ENCODE results near the gene B3GALT5.
"Not testable (repeated sequence)": the region's sequence is repeated elsewhere in the genome, so short reads cannot be mapped to it uniquely, and the experiment has no call there.

B3GALT5 gene

GRCh38 chr21:39675993-39676661 is 63.4 kb downstream of the B3GALT5 start:
- peaks cover 4% of the 10 kb centered on the region for H3K27me3 Mint-ChIP-seq
- H3K36me3 Mint-ChIP-seq (ENCODE audit: low read depth), result no peaks in the 10 kb centered on the region
- H3K4me3 Mint-ChIP-seq, result no peak overlapping the region
- no peaks in the 10 kb centered on the region for H3K9me3 Mint-ChIP-seq
- no peaks in the 10 kb centered on the region for H3K4me1 Mint-ChIP-seq (ENCODE audit: low read depth)
- no peak overlapping the region for H3K27ac Mint-ChIP-seq
- DNase-seq, result no peak

- Mint-ChIP-seq H3K27ac (no peak overlapping the region), H3K36me3 (ENCODE audit: low read depth) (no peaks in the 10 kb centered on the region), H3K27me3 (no peaks in the 10 kb centered on the region), H3K9me3 (peaks cover 6% of the 10 kb centered on the region), H3K4me3 (no peak overlapping the region), H3K4me1 (ENCODE audit: low read depth) (no peaks in the 10 kb centered on the region)
- DNase-seq, result no peak
Measured at GRCh38 chr21:39680216-39680615, 67.5 kb downstream of the B3GALT5 start.

DNA sequence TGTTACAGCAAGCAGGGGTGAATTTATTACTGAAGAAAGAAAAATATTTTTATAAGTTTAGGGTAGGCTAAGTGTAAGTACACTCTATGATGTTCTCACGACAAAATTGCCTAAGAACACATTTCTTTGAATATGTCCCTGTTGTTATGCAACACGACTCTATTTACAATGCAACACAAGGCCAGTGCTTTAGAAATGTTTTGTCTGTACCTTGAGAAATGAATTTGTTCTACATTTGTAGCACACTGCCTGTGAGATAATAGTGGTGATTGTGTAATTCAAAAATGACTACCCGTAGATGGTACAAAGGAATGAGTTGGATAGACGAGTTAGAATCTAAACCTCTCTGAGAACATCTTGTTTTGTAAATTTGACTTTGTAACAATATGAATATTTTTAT is 68.5 kb downstream of the B3GALT5 start:
- no peaks in the 10 kb centered on the region for H3K36me3 Mint-ChIP-seq (ENCODE audit: low read depth)
- no peaks in the 10 kb centered on the region for H3K4me1 Mint-ChIP-seq (ENCODE audit: low read depth)
- peaks cover 6% of the 10 kb centered on the region for H3K9me3 Mint-ChIP-seq
- no peak for DNase-seq
- no peak overlapping the region for H3K4me3 Mint-ChIP-seq
- H3K27ac Mint-ChIP-seq, result no peak overlapping the region
- H3K27me3 Mint-ChIP-seq, result no peaks in the 10 kb centered on the region

DNA sequence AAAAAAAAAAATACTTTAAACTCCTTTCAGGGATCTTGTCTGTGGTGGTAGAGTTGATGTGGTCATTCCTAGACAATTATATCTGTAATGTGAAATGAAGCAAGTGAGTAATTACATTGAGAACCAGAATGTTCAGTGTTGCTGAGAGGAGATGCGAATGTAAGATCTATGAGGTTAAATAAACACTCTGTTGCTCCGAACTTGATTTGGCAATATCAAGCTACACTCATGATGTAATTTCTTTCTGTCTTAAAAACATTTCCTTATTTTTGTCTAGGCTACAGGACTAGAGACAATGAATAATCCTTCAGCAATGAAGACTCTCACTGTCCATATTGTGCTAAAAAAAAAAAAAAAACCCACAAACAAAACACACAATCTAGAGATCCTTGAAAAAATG is 69.1 kb downstream of the B3GALT5 start:
- Mint-ChIP-seq H3K9me3 (peaks cover 6% of the 10 kb centered on the region), H3K4me3 (no peak overlapping the region), H3K27me3 (no peaks in the 10 kb centered on the region), H3K27ac (no peak overlapping the region), H3K4me1 (ENCODE audit: low read depth) (no peaks in the 10 kb centered on the region), H3K36me3 (ENCODE audit: low read depth) (no peaks in the 10 kb centered on the region)
- no peak for DNase-seq

DNA sequence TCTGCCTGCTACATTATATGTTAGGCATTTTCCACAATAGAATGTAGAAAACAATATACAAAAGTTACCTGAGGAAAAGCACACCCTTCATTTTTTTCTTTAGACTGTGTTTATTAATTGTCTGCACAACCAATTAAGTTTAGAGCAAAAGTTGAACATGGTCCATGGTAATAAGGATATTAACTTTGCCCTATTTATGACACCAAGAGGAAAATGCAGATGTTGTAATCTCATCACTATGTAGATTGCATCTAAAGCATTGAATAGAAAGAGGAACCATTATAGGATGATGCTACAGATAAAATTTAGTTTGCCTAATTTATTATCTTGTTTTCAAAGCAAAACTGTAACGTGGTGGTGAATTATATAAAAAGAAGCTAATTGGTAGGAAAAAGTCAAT is 72.5 kb downstream of the B3GALT5 start:
- peaks cover 6% of the 10 kb centered on the region for H3K9me3 Mint-ChIP-seq
- no peak for DNase-seq
- H3K36me3 Mint-ChIP-seq (ENCODE audit: low read depth), result no peaks in the 10 kb centered on the region
- H3K4me1 Mint-ChIP-seq (ENCODE audit: low read depth), result no peaks in the 10 kb centered on the region
- H3K4me3 Mint-ChIP-seq, result no peak overlapping the region
- H3K27ac Mint-ChIP-seq, result no peak overlapping the region
- H3K27me3 Mint-ChIP-seq, result no peaks in the 10 kb centered on the region

DNA sequence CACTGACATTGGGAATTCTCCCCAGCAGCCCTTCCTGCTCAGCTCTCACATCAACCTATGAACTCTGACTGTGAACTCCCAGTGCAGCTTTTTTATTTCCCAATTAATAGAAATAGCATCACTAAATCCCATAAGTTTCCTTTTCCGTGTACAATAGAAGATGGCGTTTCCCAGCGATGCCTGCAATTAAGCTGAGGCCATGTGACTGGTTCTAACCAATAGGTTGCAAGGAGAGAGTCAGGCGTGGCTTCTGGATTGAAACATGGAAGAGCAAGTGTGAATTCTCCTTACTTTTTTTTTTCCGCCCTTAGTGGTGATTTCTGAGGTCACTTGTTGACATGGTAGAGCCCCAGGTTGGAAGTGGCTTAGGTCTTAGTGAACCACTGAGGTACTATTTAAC is 73.3 kb downstream of the B3GALT5 start:
- no peak for DNase-seq
- H3K4me1 Mint-ChIP-seq (ENCODE audit: low read depth), result no peaks in the 10 kb centered on the region
- H3K27me3 Mint-ChIP-seq, result no peaks in the 10 kb centered on the region
- no peak overlapping the region for H3K4me3 Mint-ChIP-seq
- H3K36me3 Mint-ChIP-seq (ENCODE audit: low read depth), result no peaks in the 10 kb centered on the region
- H3K9me3 Mint-ChIP-seq, result peaks cover 6% of the 10 kb centered on the region
- H3K27ac Mint-ChIP-seq, result no peak overlapping the region

DNA sequence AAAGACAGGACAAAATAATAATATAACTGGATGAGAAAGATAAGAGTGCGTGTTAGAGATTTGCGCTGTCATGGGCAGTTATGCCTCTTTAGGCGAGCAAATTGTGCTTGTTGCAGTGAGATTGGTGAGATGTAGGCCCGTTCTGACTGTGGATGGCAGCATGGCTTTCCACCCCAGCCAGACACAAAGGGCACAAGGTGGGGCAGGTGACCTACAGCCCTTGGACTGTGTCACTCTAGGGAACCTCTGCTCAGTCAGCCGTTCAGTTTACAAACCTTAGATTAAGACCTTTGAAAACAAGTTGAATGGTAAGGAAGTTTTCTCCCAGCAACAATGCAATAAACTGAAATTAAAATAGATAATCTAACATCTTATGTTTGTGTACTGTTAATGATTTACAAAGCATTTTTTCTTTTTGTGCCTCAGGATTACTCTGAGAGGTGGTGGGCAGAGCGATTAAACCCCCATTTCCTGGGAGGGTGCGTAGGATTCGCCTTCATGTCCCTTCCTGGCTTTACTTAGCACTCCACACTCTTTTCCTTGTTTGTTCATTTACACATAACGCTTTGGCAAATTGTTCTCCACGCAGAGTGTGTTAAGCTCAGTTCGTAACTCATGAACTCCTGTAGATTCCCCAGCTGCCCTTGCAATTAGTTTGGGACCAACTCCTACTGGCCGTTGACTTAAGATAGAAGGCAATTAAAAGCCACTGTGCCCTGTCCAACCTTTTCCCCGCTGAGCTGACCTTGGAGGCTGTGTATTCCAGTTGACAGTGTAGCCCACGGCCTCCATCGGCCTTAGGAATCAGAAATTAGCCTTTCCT is 74.1 kb downstream of the B3GALT5 start:
- Mint-ChIP-seq H3K4me1 (ENCODE audit: low read depth) (no peaks in the 10 kb centered on the region), H3K9me3 (peaks cover 4% of the 10 kb centered on the region), H3K27me3 (no peaks in the 10 kb centered on the region), H3K36me3 (ENCODE audit: low read depth) (no peaks in the 10 kb centered on the region), H3K4me3 (no peak overlapping the region), H3K27ac (no peak overlapping the region)
- DNase-seq, result no peak

- Mint-ChIP-seq H3K9me3 (peaks cover 4% of the 10 kb centered on the region), H3K4me3 (no peak overlapping the region), H3K27ac (no peak overlapping the region), H3K4me1 (ENCODE audit: low read depth) (no peaks in the 10 kb centered on the region), H3K36me3 (ENCODE audit: low read depth) (no peaks in the 10 kb centered on the region), H3K27me3 (no peaks in the 10 kb centered on the region)
- DNase-seq, result no peak
Measured at GRCh38 chr21:39688010-39688409, 75.3 kb downstream of the B3GALT5 start.

- DNase-seq, H3K27ac Mint-ChIP-seq: not testable (repeated sequence)
Measured at GRCh38 chr21:39689860-39690259, 77.1 kb downstream of the B3GALT5 start.

GRCh38 chr21:39690454-39690853 is 77.7 kb downstream of the B3GALT5 start:
- Mint-ChIP-seq H3K27me3 (no peaks in the 10 kb centered on the region), H3K36me3 (ENCODE audit: low read depth) (no peaks in the 10 kb centered on the region), H3K4me1 (ENCODE audit: low read depth) (no peaks in the 10 kb centered on the region), H3K9me3 (no peaks in the 10 kb centered on the region), H3K27ac (no peak overlapping the region), H3K4me3 (no peak overlapping the region)
- no peak for DNase-seq

More at GRCh38 chr21:39689860-39690259, 77.1 kb downstream of the B3GALT5 start:
- not testable (repeated sequence) for H3K4me3 Mint-ChIP-seq; H3K27me3 Mint-ChIP-seq; H3K4me1 Mint-ChIP-seq (ENCODE audit: low read depth); H3K9me3 Mint-ChIP-seq; H3K36me3 Mint-ChIP-seq (ENCODE audit: low read depth)

DNA sequence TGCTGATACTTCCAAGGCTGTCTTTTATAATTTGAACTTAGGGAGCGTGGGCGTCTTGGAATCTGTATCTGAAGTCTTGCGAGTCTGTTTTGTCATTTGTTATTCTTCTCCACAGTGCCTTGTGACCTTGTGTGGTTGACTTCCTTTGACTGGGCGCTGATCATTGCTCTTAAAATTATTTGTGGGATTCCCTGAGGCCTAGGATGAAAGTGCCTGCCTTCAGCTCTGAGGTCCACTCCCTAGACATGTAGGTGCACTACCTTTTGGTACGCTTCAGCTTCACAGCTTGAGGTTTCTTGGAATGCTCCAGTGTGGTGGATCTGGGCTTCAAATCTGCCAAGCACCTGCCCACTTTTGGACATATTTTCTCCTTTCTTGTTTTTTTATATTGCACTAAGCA is 82.0 kb downstream of the B3GALT5 start:
- Mint-ChIP-seq H3K27ac (no peak overlapping the region), H3K4me3 (no peak overlapping the region), H3K27me3 (peaks cover 8% of the 10 kb centered on the region), H3K36me3 (ENCODE audit: low read depth) (no peaks in the 10 kb centered on the region), H3K9me3 (no peaks in the 10 kb centered on the region), H3K4me1 (ENCODE audit: low read depth) (no peaks in the 10 kb centered on the region)
- no peak for DNase-seq

- Mint-ChIP-seq H3K4me3 (no peak overlapping the region), H3K4me1 (ENCODE audit: low read depth) (no peaks in the 10 kb centered on the region), H3K36me3 (ENCODE audit: low read depth) (no peaks in the 10 kb centered on the region), H3K27ac (no peak overlapping the region), H3K27me3 (peaks cover 13% of the 10 kb centered on the region), H3K9me3 (no peaks in the 10 kb centered on the region)
- no peak for DNase-seq
Measured at GRCh38 chr21:39696196-39696595, 83.5 kb downstream of the B3GALT5 start.

GRCh38 chr21:39696618-39697017 is 83.9 kb downstream of the B3GALT5 start:
- Mint-ChIP-seq H3K27ac (no peak overlapping the region), H3K4me3 (no peak overlapping the region), H3K9me3 (no peaks in the 10 kb centered on the region), H3K36me3 (ENCODE audit: low read depth) (no peaks in the 10 kb centered on the region), H3K27me3 (peaks cover 13% of the 10 kb centered on the region), H3K4me1 (ENCODE audit: low read depth) (no peaks in the 10 kb centered on the region)
- no peak for DNase-seq

DNA sequence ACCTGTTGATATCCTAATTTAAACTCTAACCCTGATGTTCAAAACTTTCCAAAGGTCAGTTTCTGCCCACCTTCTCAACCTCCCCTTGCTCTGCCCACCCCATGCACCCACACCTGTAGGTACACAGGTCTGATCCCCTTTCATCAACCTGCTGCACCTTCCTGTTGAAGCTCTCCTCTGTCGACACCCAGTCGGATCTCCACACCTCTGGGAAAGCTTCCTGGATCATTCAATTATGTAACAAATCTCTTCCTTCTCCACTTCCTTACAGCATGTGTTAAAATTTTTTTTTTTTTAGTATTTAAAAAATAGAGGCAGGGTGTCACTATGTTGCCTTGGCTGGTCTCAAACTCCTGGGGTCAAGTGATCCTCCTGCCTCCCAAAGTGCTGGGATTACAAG is 87.6 kb downstream of the B3GALT5 start:
- no peaks in the 10 kb centered on the region for H3K4me1 Mint-ChIP-seq (ENCODE audit: low read depth)
- DNase-seq, result no peak
- H3K27ac Mint-ChIP-seq, result no peak overlapping the region
- H3K9me3 Mint-ChIP-seq, result peaks cover 2% of the 10 kb centered on the region
- no peak overlapping the region for H3K4me3 Mint-ChIP-seq
- no peaks in the 10 kb centered on the region for H3K36me3 Mint-ChIP-seq (ENCODE audit: low read depth)
- H3K27me3 Mint-ChIP-seq, result peaks cover 13% of the 10 kb centered on the region

GRCh38 chr21:39703578-39703977 is 90.8 kb downstream of the B3GALT5 start:
- no peaks in the 10 kb centered on the region for H3K36me3 Mint-ChIP-seq (ENCODE audit: low read depth)
- peaks cover 2% of the 10 kb centered on the region for H3K9me3 Mint-ChIP-seq
- H3K4me3 Mint-ChIP-seq, result no peak overlapping the region
- H3K27ac Mint-ChIP-seq, result no peak overlapping the region
- DNase-seq, result no peak
- H3K27me3 Mint-ChIP-seq, result peaks cover 13% of the 10 kb centered on the region
- no peaks in the 10 kb centered on the region for H3K4me1 Mint-ChIP-seq (ENCODE audit: low read depth)

Data from activated T-cell treated with anti-CD3 and anti-CD28 coated beads, Interleukin-2, amount 50 U/mL, for 24 hours (primary cell).